Epithelial cell of proximal tubule (primary cell): ENCODE measurements around the gene PSMA4. TPM values are rescaled to one million over a fixed set of nuclear protein-coding genes. Genes with fewer than 3 reads are reported as not detected.

Experiments used
- DNase-seq: peaks from one replicate; pipeline ENCODE4 v3.0.0-alpha.2; 2011; ENCODE audit warnings: low read depth
- H3K4me3 ChIP-seq: 2 replicates; pipeline ENCODE4 v1.5.1; 2011; ENCODE audit warnings: low read depth, mild to moderate bottlenecking, low read length
- CTCF ChIP-seq: conservative IDR thresholded peaks from 2 replicates; pipeline ENCODE4 v1.5.1; 2012; ENCODE audit warnings: low read depth, mild to moderate bottlenecking, low read length
- total RNA-seq: library from RNA; depleted of rRNA; stranded (reverse); fragments of >200 nt; gene quantifications from 2 replicates; pipeline ENCODE4 v1.2.3, GENCODE V29; 2015

The PSMA4 gene
- total RNA-seq, 1 donor from 2014 or later: 223 TPM

DNA sequence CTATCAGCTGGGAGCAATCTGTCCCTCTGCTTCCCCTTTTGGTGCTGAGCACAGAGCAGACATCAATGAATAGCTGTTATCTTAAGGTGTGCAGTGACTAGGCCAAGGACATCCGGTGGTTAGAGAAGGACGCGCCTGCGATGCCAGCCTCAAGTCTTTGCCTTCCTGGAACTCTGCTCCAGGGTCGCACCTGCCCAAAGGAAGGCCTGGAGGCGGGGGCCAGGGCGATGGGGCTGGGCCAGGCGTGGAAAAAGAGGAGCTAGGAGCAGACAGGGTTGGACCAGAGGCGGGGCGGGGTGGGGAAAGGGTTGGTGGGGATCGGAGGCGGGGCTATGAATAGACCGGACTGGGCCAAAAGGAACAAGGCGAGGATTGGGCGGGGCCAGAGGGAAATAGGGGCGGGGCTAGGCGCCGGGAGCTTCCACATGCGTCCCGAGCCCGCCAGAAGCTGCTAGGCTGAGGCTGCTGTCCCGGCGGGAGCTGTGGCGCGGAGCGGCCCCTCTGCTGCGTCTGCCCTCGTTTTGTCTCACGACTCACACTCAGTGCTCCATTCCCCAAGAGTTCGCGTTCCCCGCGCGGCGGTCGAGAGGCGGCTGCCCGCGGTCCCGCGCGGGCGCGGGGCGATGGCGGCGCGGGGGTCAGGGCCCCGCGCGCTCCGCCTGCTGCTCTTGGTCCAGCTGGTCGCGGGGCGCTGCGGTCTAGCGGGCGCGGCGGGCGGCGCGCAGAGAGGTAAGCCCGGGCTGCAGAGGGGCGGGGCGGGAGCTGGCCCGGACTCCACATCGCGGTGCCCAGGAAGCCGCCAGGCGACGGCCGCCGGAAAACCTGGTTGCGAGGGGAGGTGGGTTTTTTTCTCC lies 25.1 kb downstream of the PSMA4 start, which contains the start of gene CHRNA5:
Gene CHRNA5 (plus strand): TSS at position 424 of the 854 bp plus-strand sequence. CDS start 200 bp downstream, at position 624.
- no peak for TF ChIP-seq CTCF
- no peak for DNase-seq
- H3K4me3 ChIP-seq: peak within 1 kb of the TSS; percentile 65

GRCh38 chr15:78565951-78566774 lies 25.9 kb downstream of the PSMA4 start:
- peak; percentile 34 for TF ChIP-seq CTCF
- no peak for DNase-seq
- H3K4me3 ChIP-seq: peak overlapping the region; percentile 65

- DNase-seq: no peak
- TF ChIP-seq CTCF: no peak
- H3K4me3 ChIP-seq: no peak overlapping the region
Measured at GRCh38 chr15:78567531-78567930, 27.3 kb downstream of the PSMA4 start.

DNA sequence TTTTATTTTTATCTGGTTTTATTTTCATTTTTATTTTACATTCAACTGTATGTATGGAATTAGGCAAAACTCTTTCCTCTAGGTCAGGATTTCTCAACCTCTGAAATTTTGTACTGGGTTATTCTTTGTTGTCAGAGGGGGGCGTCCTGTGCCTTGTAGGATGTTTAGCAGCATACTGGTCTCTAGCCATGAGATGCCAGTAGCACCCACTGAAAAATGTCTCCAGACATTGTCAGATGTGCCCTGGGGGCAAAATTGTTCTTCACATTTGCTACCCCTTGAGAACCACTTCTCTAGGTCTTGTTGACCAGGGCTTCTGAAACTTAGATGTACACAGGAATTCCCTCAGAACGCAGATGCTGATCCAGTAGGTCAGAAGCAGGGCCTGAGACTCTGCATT lies 30.5 kb downstream of the PSMA4 start:
- DNase-seq: no peak
- H3K4me3 ChIP-seq: no peak overlapping the region
- TF ChIP-seq CTCF: no peak

GRCh38 chr15:78571382-78571781 lies 31.1 kb downstream of the PSMA4 start:
- H3K4me3 ChIP-seq: no peak overlapping the region
- TF ChIP-seq CTCF: no peak
- no peak for DNase-seq

GRCh38 chr15:78573416-78573815 lies 33.2 kb downstream of the PSMA4 start:
- TF ChIP-seq CTCF: no peak
- DNase-seq: no peak
- no peak overlapping the region for H3K4me3 ChIP-seq
